Measurements from ENCODE around the gene ZNF436. TPM values are rescaled to one million over a fixed set of nuclear protein-coding genes. Genes with fewer than 3 reads are reported as not detected.

Gene ZNF436
- polyA plus RNA-seq, 2 donors = 6.2 to 9.6 TPM

- H3K27me3 ChIP-seq (ENCODE audit: control insufficient read depth in 1 of 2, insufficient read depth in 2 of 2, low read length in 2 of 2) = no peaks in the 10 kb centered on the region
- peaks cover 5 to 9% of the 10 kb centered on the region in 2 donors for H3K36me3 ChIP-seq (ENCODE audit: control insufficient read depth in 2 of 2, insufficient read depth in 2 of 2, low read length in 1 of 2)
- H3K4me1 ChIP-seq (ENCODE audit: control insufficient read depth in 2 of 2, insufficient read depth in 2 of 2, low read length in 1 of 2) = no peaks in the 10 kb centered on the region
- no peak overlapping the region for H3K4me3 ChIP-seq (ENCODE audit: low read depth in 1 of 2, low read length in 2 of 2)
- H3K9me3 ChIP-seq (ENCODE audit: control insufficient read depth in 2 of 2, insufficient read depth in 1 of 2, low read depth in 1 of 2, low read length in 1 of 2) = peaks cover 0 to 8% of the 10 kb centered on the region in 2 donors
- WGBS, 2 donors = 86 to 88% methylated on average over 8 of the region's 8 CpGs
- no peak overlapping the region for H3K27ac ChIP-seq (ENCODE audit: low read depth in 2 of 2, low read length in 1 of 2)
These were observed 13.0 kb downstream of the ZNF436 start for GRCh38 chr1:23356471-23357137.

- Histone ChIP-seq H3K27ac (ENCODE audit: low read depth in 2 of 2, low read length in 1 of 2) (no peak overlapping the region), H3K4me3 (ENCODE audit: low read depth in 1 of 2, low read length in 2 of 2) (no peak overlapping the region)
These were observed 15.4 kb downstream of the ZNF436 start for GRCh38 chr1:23354245-23354644.

GRCh38 chr1:23352096-23352695 is 17.4 kb downstream of the ZNF436 start:
- Histone ChIP-seq H3K9me3 (ENCODE audit: control insufficient read depth in 2 of 2, insufficient read depth in 1 of 2, low read depth in 1 of 2, low read length in 1 of 2) (no peaks in the 10 kb centered on the region), H3K36me3 (ENCODE audit: control insufficient read depth in 2 of 2, insufficient read depth in 2 of 2, low read length in 1 of 2) (no peaks in the 10 kb centered on the region), H3K27ac (ENCODE audit: low read depth in 2 of 2, low read length in 1 of 2) (no peak overlapping the region), H3K4me3 (ENCODE audit: low read depth in 1 of 2, low read length in 2 of 2) (no peak overlapping the region), H3K4me1 (ENCODE audit: control insufficient read depth in 2 of 2, insufficient read depth in 2 of 2, low read length in 1 of 2) (no peaks in the 10 kb centered on the region), H3K27me3 (ENCODE audit: control insufficient read depth in 1 of 2, insufficient read depth in 2 of 2, low read length in 2 of 2) (no peaks in the 10 kb centered on the region)
- WGBS, 2 donors = 87 to 95% methylated on average over 1 of the region's 1 CpG

More at GRCh38 chr1:23354245-23354644, 15.4 kb downstream of the ZNF436 start:
- no peaks in the 10 kb centered on the region for H3K4me1 ChIP-seq (ENCODE audit: control insufficient read depth in 2 of 2, insufficient read depth in 2 of 2, low read length in 1 of 2)
- H3K9me3 ChIP-seq (ENCODE audit: control insufficient read depth in 2 of 2, insufficient read depth in 1 of 2, low read depth in 1 of 2, low read length in 1 of 2) = no peaks in the 10 kb centered on the region
- WGBS, 2 donors = 58 to 62% methylated on average over 3 of the region's 3 CpGs
- no peaks in the 10 kb centered on the region for H3K36me3 ChIP-seq (ENCODE audit: control insufficient read depth in 2 of 2, insufficient read depth in 2 of 2, low read length in 1 of 2)
- H3K27me3 ChIP-seq (ENCODE audit: control insufficient read depth in 1 of 2, insufficient read depth in 2 of 2, low read length in 2 of 2) = no peaks in the 10 kb centered on the region

- Histone ChIP-seq H3K4me1 (ENCODE audit: control insufficient read depth in 2 of 2, insufficient read depth in 2 of 2, low read length in 1 of 2) (no peaks in the 10 kb centered on the region), H3K4me3 (ENCODE audit: low read depth in 1 of 2, low read length in 2 of 2) (no peak overlapping the region), H3K36me3 (ENCODE audit: control insufficient read depth in 2 of 2, insufficient read depth in 2 of 2, low read length in 1 of 2) (no peaks in the 10 kb centered on the region), H3K27me3 (ENCODE audit: control insufficient read depth in 1 of 2, insufficient read depth in 2 of 2, low read length in 2 of 2) (no peaks in the 10 kb centered on the region), H3K27ac (ENCODE audit: low read depth in 2 of 2, low read length in 1 of 2) (no peak overlapping the region), H3K9me3 (ENCODE audit: control insufficient read depth in 2 of 2, insufficient read depth in 1 of 2, low read depth in 1 of 2, low read length in 1 of 2) (no peaks in the 10 kb centered on the region)
- WGBS, 2 donors = 97 to 98% methylated on average over 14 of the region's 14 CpGs
These were observed 23.7 kb downstream of the ZNF436 start for GRCh38 chr1:23345920-23346319.

- H3K27ac ChIP-seq (ENCODE audit: low read depth in 2 of 2, low read length in 1 of 2) = peak overlapping the region; percentile 89 to 90
- 23 to 27% methylated on average over 8 of the region's 8 CpGs for WGBS, 2 donors
- no peaks in the 10 kb centered on the region for H3K9me3 ChIP-seq (ENCODE audit: control insufficient read depth in 2 of 2, insufficient read depth in 1 of 2, low read depth in 1 of 2, low read length in 1 of 2)
- no peaks in the 10 kb centered on the region for H3K4me1 ChIP-seq (ENCODE audit: control insufficient read depth in 2 of 2, insufficient read depth in 2 of 2, low read length in 1 of 2)
- no peaks in the 10 kb centered on the region for H3K36me3 ChIP-seq (ENCODE audit: control insufficient read depth in 2 of 2, insufficient read depth in 2 of 2, low read length in 1 of 2)
- peak overlapping the region; percentile 66 to 83 for H3K4me3 ChIP-seq (ENCODE audit: low read depth in 1 of 2, low read length in 2 of 2)
- no peaks in the 10 kb centered on the region for H3K27me3 ChIP-seq (ENCODE audit: control insufficient read depth in 1 of 2, insufficient read depth in 2 of 2, low read length in 2 of 2)
These were observed 24.6 kb downstream of the ZNF436 start for GRCh38 chr1:23344987-23345472.

- H3K9me3 ChIP-seq (ENCODE audit: control insufficient read depth in 2 of 2, insufficient read depth in 1 of 2, low read depth in 1 of 2, low read length in 1 of 2) = no peaks in the 10 kb centered on the region
- 0 to 1% methylated on average over 69 to 87 of the region's 87 CpGs for WGBS, 2 donors
- H3K36me3 ChIP-seq (ENCODE audit: control insufficient read depth in 2 of 2, insufficient read depth in 2 of 2, low read length in 1 of 2) = no peaks in the 10 kb centered on the region
- no peaks in the 10 kb centered on the region for H3K4me1 ChIP-seq (ENCODE audit: control insufficient read depth in 2 of 2, insufficient read depth in 2 of 2, low read length in 1 of 2)
- H3K27me3 ChIP-seq (ENCODE audit: control insufficient read depth in 1 of 2, insufficient read depth in 2 of 2, low read length in 2 of 2) = no peaks in the 10 kb centered on the region
- H3K4me3 ChIP-seq (ENCODE audit: low read depth in 1 of 2, low read length in 2 of 2) = peak within 1 kb of the TSS; percentile 70 to 83
- peak within 1 kb of the TSS; percentile 94 to 96 for H3K27ac ChIP-seq (ENCODE audit: low read depth in 2 of 2, low read length in 1 of 2)
These were observed 25.3 kb downstream of the ZNF436 start, which contains the start of gene HNRNPR for GRCh38 chr1:23344111-23344986. TSS of gene HNRNPR (minus strand) at chr1:23344284. CDS start at chr1:23341008, 3,276 bp downstream.

- H3K27me3 ChIP-seq (ENCODE audit: control insufficient read depth in 1 of 2, insufficient read depth in 2 of 2, low read length in 2 of 2) = no peaks in the 10 kb centered on the region
- H3K27ac ChIP-seq (ENCODE audit: low read depth in 2 of 2, low read length in 1 of 2) = peak overlapping the region; percentile 94 to 96
- no peaks in the 10 kb centered on the region for H3K36me3 ChIP-seq (ENCODE audit: control insufficient read depth in 2 of 2, insufficient read depth in 2 of 2, low read length in 1 of 2)
- no peaks in the 10 kb centered on the region for H3K4me1 ChIP-seq (ENCODE audit: control insufficient read depth in 2 of 2, insufficient read depth in 2 of 2, low read length in 1 of 2)
- H3K9me3 ChIP-seq (ENCODE audit: control insufficient read depth in 2 of 2, insufficient read depth in 1 of 2, low read depth in 1 of 2, low read length in 1 of 2) = no peaks in the 10 kb centered on the region
- 0% methylated on average over 62 to 66 of the region's 66 CpGs for WGBS, 2 donors
- peak overlapping the region; percentile 70 to 83 for H3K4me3 ChIP-seq (ENCODE audit: low read depth in 1 of 2, low read length in 2 of 2)
These were observed 26.2 kb downstream of the ZNF436 start for GRCh38 chr1:23343221-23344110.

GRCh38 chr1:23341931-23342692 is 27.5 kb downstream of the ZNF436 start:
- 3% methylated on average over 10 of the region's 10 CpGs for WGBS, 2 donors
- Histone ChIP-seq H3K4me3 (ENCODE audit: low read depth in 1 of 2, low read length in 2 of 2) (peak overlapping the region in 1 of 2 donors; percentile 83), H3K9me3 (ENCODE audit: control insufficient read depth in 2 of 2, insufficient read depth in 1 of 2, low read depth in 1 of 2, low read length in 1 of 2) (no peaks in the 10 kb centered on the region), H3K4me1 (ENCODE audit: control insufficient read depth in 2 of 2, insufficient read depth in 2 of 2, low read length in 1 of 2) (no peaks in the 10 kb centered on the region), H3K27ac (ENCODE audit: low read depth in 2 of 2, low read length in 1 of 2) (no peak overlapping the region), H3K27me3 (ENCODE audit: control insufficient read depth in 1 of 2, insufficient read depth in 2 of 2, low read length in 2 of 2) (no peaks in the 10 kb centered on the region), H3K36me3 (ENCODE audit: control insufficient read depth in 2 of 2, insufficient read depth in 2 of 2, low read length in 1 of 2) (peaks cover 2 to 3% of the 10 kb centered on the region in 2 donors)

All from esophagus (tissue), 2 donors.